Neural progenitor cell (in vitro differentiated cells): ENCODE measurements around the gene CTSS.

Source experiments
- CTCF ChIP-seq: fragments of 200-600 bp; sonication (generic); IDR thresholded peaks from 2 replicates; pipeline ENCODE4 v1.5.1; 2017; ENCODE audit warnings: antibody characterized with exemption, mild to moderate bottlenecking
- EZH2 ChIP-seq: fragments of 200-600 bp; sonication (generic); IDR thresholded peaks from 2 replicates; pipeline ENCODE4 v1.6.1; 2017; ENCODE audit warnings: antibody characterized with exemption, mild to moderate bottlenecking, moderate library complexity

- TF ChIP-seq EZH2 = no peak
- TF ChIP-seq CTCF = no peak
These were observed 69.0 kb downstream of the CTSS start for GRCh38 chr1:150696590-150696989.
